ENCODE results near the gene SRP68. TPM values are rescaled to one million over a fixed set of nuclear protein-coding genes. Genes with fewer than 3 reads are reported as not detected.

Gene SRP68
- total and polyA plus RNA-seq, 2 donors (not counting 1 experiment from before 2014, with no cell fraction given) = 34.0 to 68.6 TPM

- Histone ChIP-seq H3K27ac (ENCODE audit: insufficient read depth, low read length) (no peak overlapping the region), H3K27me3 (ENCODE audit: control insufficient read depth, insufficient read depth, low read length) (no peaks in the 10 kb centered on the region), H3K9me3 (ENCODE audit: control insufficient read depth, insufficient read depth, low read depth, low read length) (no peaks in the 10 kb centered on the region), H2AFZ (ENCODE audit: low read length) (no peak overlapping the region), H3K9ac (ENCODE audit: insufficient read depth, low read length) (no peak overlapping the region), H3K4me2 (ENCODE audit: extremely low read depth, insufficient read depth, low read length) (no peak overlapping the region), H3K4me3 (replicated peaks in 1 of 4; ENCODE audit: control extremely low read depth in 1 of 4, insufficient read depth in 1 of 4, low read depth in 3 of 4, low read length in 4 of 4) (no peak overlapping the region), H3K4me1 (ENCODE audit: control insufficient read depth, extremely low read depth, insufficient read depth, low read length) (no peaks in the 10 kb centered on the region), H3K79me2 (ENCODE audit: control insufficient read depth, insufficient read depth, low read length) (no peaks in the 10 kb centered on the region), H3K36me3 (ENCODE audit: control insufficient read depth, insufficient read depth, low read length) (peaks cover 17% of the 10 kb centered on the region), H4K20me1 (ENCODE audit: control insufficient read depth, extremely low read depth, insufficient read depth, low read length) (no peaks in the 10 kb centered on the region)
- DNase-seq (ENCODE audit: low read depth in 2 of 2) = no peak
- TF ChIP-seq EZH2 (IDR thresholded peaks at IDR 0.05; ENCODE audit: low read length, missing control alignments) = no peak
- TF ChIP-seq, protein P1, sequence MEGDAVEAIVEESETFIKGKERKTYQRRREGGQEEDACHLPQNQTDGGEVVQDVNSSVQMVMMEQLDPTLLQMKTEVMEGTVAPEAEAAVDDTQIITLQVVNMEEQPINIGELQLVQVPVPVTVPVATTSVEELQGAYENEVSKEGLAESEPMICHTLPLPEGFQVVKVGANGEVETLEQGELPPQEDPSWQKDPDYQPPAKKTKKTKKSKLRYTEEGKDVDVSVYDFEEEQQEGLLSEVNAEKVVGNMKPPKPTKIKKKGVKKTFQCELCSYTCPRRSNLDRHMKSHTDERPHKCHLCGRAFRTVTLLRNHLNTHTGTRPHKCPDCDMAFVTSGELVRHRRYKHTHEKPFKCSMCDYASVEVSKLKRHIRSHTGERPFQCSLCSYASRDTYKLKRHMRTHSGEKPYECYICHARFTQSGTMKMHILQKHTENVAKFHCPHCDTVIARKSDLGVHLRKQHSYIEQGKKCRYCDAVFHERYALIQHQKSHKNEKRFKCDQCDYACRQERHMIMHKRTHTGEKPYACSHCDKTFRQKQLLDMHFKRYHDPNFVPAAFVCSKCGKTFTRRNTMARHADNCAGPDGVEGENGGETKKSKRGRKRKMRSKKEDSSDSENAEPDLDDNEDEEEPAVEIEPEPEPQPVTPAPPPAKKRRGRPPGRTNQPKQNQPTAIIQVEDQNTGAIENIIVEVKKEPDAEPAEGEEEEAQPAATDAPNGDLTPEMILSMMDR (conservative IDR thresholded peaks at IDR 0.05 in 1 of 2, IDR thresholded peaks at IDR 0.05 in 1 of 2; ENCODE audit: low read depth in 1 of 2, low read length in 2 of 2) = no peak
Measured at GRCh38 chr17:76039121-76039520, 33.2 kb downstream of the SRP68 start.

GRCh38 chr17:76038050-76038449 lies 34.3 kb downstream of the SRP68 start:
- Histone ChIP-seq H3K27me3 (ENCODE audit: control insufficient read depth, insufficient read depth, low read length) (no peaks in the 10 kb centered on the region), H3K79me2 (ENCODE audit: control insufficient read depth, insufficient read depth, low read length) (no peaks in the 10 kb centered on the region), H2AFZ (ENCODE audit: low read length) (no peak overlapping the region), H3K4me2 (ENCODE audit: extremely low read depth, insufficient read depth, low read length) (no peak overlapping the region), H3K36me3 (ENCODE audit: control insufficient read depth, insufficient read depth, low read length) (peaks cover 10% of the 10 kb centered on the region), H3K4me1 (ENCODE audit: control insufficient read depth, extremely low read depth, insufficient read depth, low read length) (no peaks in the 10 kb centered on the region), H3K4me3 (replicated peaks in 1 of 4; ENCODE audit: control extremely low read depth in 1 of 4, insufficient read depth in 1 of 4, low read depth in 3 of 4, low read length in 4 of 4) (no peak overlapping the region), H3K9me3 (ENCODE audit: control insufficient read depth, insufficient read depth, low read depth, low read length) (no peaks in the 10 kb centered on the region), H3K27ac (ENCODE audit: insufficient read depth, low read length) (no peak overlapping the region), H3K9ac (ENCODE audit: insufficient read depth, low read length) (no peak overlapping the region), H4K20me1 (ENCODE audit: control insufficient read depth, extremely low read depth, insufficient read depth, low read length) (no peaks in the 10 kb centered on the region)
- DNase-seq (ENCODE audit: low read depth in 2 of 2) = no peak
- TF ChIP-seq EZH2 (IDR thresholded peaks at IDR 0.05; ENCODE audit: low read length, missing control alignments) = no peak
- TF ChIP-seq, protein P1 (conservative IDR thresholded peaks at IDR 0.05 in 1 of 2, IDR thresholded peaks at IDR 0.05 in 1 of 2; ENCODE audit: low read depth in 1 of 2, low read length in 2 of 2) = no peak

GRCh38 chr17:76036497-76037261 lies 35.6 kb downstream of the SRP68 start:
- H3K27ac ChIP-seq (ENCODE audit: insufficient read depth, low read length) = no peak overlapping the region
- no peak overlapping the region for H3K4me3 ChIP-seq (replicated peaks in 1 of 4; ENCODE audit: control extremely low read depth in 1 of 4, insufficient read depth in 1 of 4, low read depth in 3 of 4, low read length in 4 of 4)
- DNase-seq (ENCODE audit: low read depth in 2 of 2) = no peak
- no peaks in the 10 kb centered on the region for H3K27me3 ChIP-seq (ENCODE audit: control insufficient read depth, insufficient read depth, low read length)
- no peaks in the 10 kb centered on the region for H3K79me2 ChIP-seq (ENCODE audit: control insufficient read depth, insufficient read depth, low read length)
- peaks cover 10% of the 10 kb centered on the region for H3K36me3 ChIP-seq (ENCODE audit: control insufficient read depth, insufficient read depth, low read length)
- H3K4me1 ChIP-seq (ENCODE audit: control insufficient read depth, extremely low read depth, insufficient read depth, low read length) = no peaks in the 10 kb centered on the region
- no peak overlapping the region for H3K4me2 ChIP-seq (ENCODE audit: extremely low read depth, insufficient read depth, low read length)
- no peak overlapping the region for H2AFZ ChIP-seq (ENCODE audit: low read length)
- TF ChIP-seq, protein P1 (conservative IDR thresholded peaks at IDR 0.05 in 1 of 2, IDR thresholded peaks at IDR 0.05 in 1 of 2; ENCODE audit: low read depth in 1 of 2, low read length in 2 of 2) = no peak
- TF ChIP-seq EZH2 (IDR thresholded peaks at IDR 0.05; ENCODE audit: low read length, missing control alignments) = no peak
- no peaks in the 10 kb centered on the region for H4K20me1 ChIP-seq (ENCODE audit: control insufficient read depth, extremely low read depth, insufficient read depth, low read length)
- H3K9ac ChIP-seq (ENCODE audit: insufficient read depth, low read length) = no peak overlapping the region
- H3K9me3 ChIP-seq (ENCODE audit: control insufficient read depth, insufficient read depth, low read depth, low read length) = no peaks in the 10 kb centered on the region
